Measurements from ENCODE around the gene VAV2.

The VAV2 gene

GRCh38 chr9:133836818-133837217 is 155.3 kb downstream of the VAV2 start:
- no peaks in the 10 kb centered on the region for H3K27me3 ChIP-seq (replicated peaks in 2 of 5; ENCODE audit: control insufficient read depth in 4 of 5, insufficient read depth in 5 of 5, low read length in 4 of 5)
- peaks cover 0 to 3% (median 0%) of the 10 kb centered on the region in 4 experiments for H3K4me1 ChIP-seq (ENCODE audit: control extremely low read depth in 1 of 4, control insufficient read depth in 4 of 4, insufficient read depth in 4 of 4, low read length in 3 of 4)
- H3K36me3 ChIP-seq (ENCODE audit: control insufficient read depth in 4 of 4, insufficient read depth in 4 of 4, low read length in 3 of 4) = no peaks in the 10 kb centered on the region
- H3K27ac ChIP-seq (ENCODE audit: insufficient read depth in 1 of 2, low read depth in 1 of 2, low read length in 2 of 2, poor library complexity in 1 of 2, severe bottlenecking in 2 of 2) = no peak overlapping the region
- WGBS (ENCODE audit: insufficient coverage) = 89% methylated on average over 5 of the region's 5 CpGs
- H3K9me3 ChIP-seq (ENCODE audit: control extremely low read depth in 1 of 5, control insufficient read depth in 4 of 5, insufficient read depth in 2 of 5, low read depth in 1 of 5, low read length in 4 of 5) = no peaks in the 10 kb centered on the region
- POLR2A ChIA-PET = no interaction called here
- CTCF ChIA-PET = no interaction called here
- H3K4me3 ChIP-seq (ENCODE audit: control insufficient read depth in 1 of 7, extremely low read depth in 1 of 7, insufficient read depth in 4 of 7, low read depth in 2 of 7, low read length in 6 of 7) = no peak overlapping the region
- DNase-seq = no peak

DNA sequence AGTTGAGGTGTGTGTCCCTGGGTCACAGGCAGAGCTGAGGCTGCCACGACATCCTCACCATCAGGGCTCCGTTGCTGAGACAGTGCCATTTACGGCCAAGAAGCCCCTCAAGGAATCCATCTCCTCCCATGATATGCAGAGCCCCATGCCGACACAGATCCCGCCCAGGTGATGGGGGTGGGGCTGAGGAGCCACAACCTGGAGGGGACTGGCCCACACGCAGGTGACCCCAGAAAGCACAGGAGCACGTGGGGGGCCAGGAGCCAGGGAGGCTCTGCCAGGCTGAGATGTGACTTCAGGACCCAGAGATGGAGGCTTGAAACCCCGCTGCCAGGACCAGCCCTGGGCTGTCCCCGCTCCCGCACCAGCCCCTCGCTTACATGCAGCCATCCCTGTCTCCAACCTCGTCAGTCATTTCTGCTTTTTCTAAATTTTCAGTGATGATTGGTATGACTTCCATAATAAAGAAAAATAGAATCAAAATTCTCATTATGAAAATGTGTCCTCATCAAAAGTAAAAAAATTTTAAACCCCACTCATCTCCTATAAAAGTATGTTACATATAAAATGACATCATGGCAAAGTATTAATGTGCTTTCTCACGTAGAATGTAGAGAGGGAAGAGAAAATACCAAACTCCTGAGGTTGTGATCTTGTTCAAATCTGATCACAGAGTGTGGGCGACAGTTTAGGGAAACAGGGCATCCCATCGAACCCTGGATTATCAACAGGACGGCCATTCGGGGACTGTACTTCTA is 155.9 kb downstream of the VAV2 start:
- Histone ChIP-seq H3K27me3 (replicated peaks in 2 of 5; ENCODE audit: control insufficient read depth in 4 of 5, insufficient read depth in 5 of 5, low read length in 4 of 5) (no peaks in the 10 kb centered on the region), H3K4me3 (ENCODE audit: control insufficient read depth in 1 of 7, extremely low read depth in 1 of 7, insufficient read depth in 4 of 7, low read depth in 2 of 7, low read length in 6 of 7) (peak overlapping the region in 1 of 7 experiments; percentile 10), H3K27ac (ENCODE audit: insufficient read depth in 1 of 2, low read depth in 1 of 2, low read length in 2 of 2, poor library complexity in 1 of 2, severe bottlenecking in 2 of 2) (no peak overlapping the region), H3K4me1 (ENCODE audit: control extremely low read depth in 1 of 4, control insufficient read depth in 4 of 4, insufficient read depth in 4 of 4, low read length in 3 of 4) (peaks cover 0 to 3% (median 0%) of the 10 kb centered on the region in 4 experiments), H3K36me3 (ENCODE audit: control insufficient read depth in 4 of 4, insufficient read depth in 4 of 4, low read length in 3 of 4) (no peaks in the 10 kb centered on the region), H3K9me3 (ENCODE audit: control extremely low read depth in 1 of 5, control insufficient read depth in 4 of 5, insufficient read depth in 2 of 5, low read depth in 1 of 5, low read length in 4 of 5) (no peaks in the 10 kb centered on the region)
- CTCF ChIA-PET = interaction anchor here (1.1 to 1.5 kb wide), 2 partner anchors 11 to 158 kb away, joined by 3 to 5 read pairs; no protein-coding TSS in a partner anchor
- POLR2A ChIA-PET = interaction anchor here (0.5 kb wide), 1 partner anchor 187 kb away, joined by 3 read pairs; no protein-coding TSS in a partner anchor
- no peak for DNase-seq
- WGBS (ENCODE audit: insufficient coverage) = 96% methylated on average over 7 of the region's 17 CpGs

DNA sequence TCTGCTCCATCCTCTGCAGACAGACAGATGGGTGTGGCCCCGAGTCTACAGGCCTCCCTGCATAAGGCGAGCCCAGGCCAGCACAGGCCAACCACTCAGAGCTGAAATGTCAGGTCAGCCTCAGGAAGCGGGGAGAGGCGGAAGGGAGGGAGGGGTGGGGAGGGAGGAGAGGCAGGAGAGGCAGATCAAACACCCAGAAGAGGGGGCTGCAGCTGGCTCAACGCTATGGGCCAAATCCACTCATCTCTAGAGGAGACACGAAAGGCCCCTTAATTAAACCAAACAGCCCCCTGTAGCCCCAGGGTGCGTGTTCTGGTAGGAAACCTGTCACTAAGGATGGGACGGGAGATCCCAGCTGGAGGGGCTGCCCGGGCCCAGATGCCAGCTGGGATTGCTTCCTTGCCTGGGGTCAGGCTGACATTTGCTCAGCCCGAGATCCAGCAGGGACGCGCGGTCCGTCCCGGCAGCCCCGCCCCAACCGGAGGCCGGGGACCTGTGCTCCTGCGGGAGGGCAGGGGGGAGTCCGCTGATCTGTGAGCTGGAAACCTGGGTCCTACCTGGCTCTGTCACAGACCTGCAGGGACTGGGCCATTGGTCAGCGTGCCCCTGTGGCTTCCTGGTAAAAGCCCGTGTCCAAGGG is 156.7 kb downstream of the VAV2 start:
- ChIA-PET POLR2A (interaction anchor here (0.5 kb wide), 1 partner anchor 188 kb away, joined by 3 read pairs; no protein-coding TSS in a partner anchor), CTCF (interaction anchor here (1.1 to 1.5 kb wide), 2 partner anchors 10 to 159 kb away, joined by 3 to 5 read pairs; no protein-coding TSS in a partner anchor)
- DNase-seq = no peak
- Histone ChIP-seq H3K4me3 (ENCODE audit: control insufficient read depth in 1 of 7, extremely low read depth in 1 of 7, insufficient read depth in 4 of 7, low read depth in 2 of 7, low read length in 6 of 7) (peak overlapping the region in 1 of 7 experiments; percentile 10), H3K27me3 (replicated peaks in 2 of 5; ENCODE audit: control insufficient read depth in 4 of 5, insufficient read depth in 5 of 5, low read length in 4 of 5) (no peaks in the 10 kb centered on the region), H3K9me3 (ENCODE audit: control extremely low read depth in 1 of 5, control insufficient read depth in 4 of 5, insufficient read depth in 2 of 5, low read depth in 1 of 5, low read length in 4 of 5) (no peaks in the 10 kb centered on the region), H3K27ac (ENCODE audit: insufficient read depth in 1 of 2, low read depth in 1 of 2, low read length in 2 of 2, poor library complexity in 1 of 2, severe bottlenecking in 2 of 2) (no peak overlapping the region), H3K4me1 (ENCODE audit: control extremely low read depth in 1 of 4, control insufficient read depth in 4 of 4, insufficient read depth in 4 of 4, low read length in 3 of 4) (peaks cover 0 to 3% (median 0%) of the 10 kb centered on the region in 4 experiments), H3K36me3 (ENCODE audit: control insufficient read depth in 4 of 4, insufficient read depth in 4 of 4, low read length in 3 of 4) (no peaks in the 10 kb centered on the region)
- WGBS (ENCODE audit: insufficient coverage) = 97% methylated on average over 21 of the region's 22 CpGs

- CTCF ChIA-PET = interaction anchor here (0.5 to 1.5 kb wide), 3 partner anchors 9 to 155 kb away, joined by 3 to 5 read pairs (median 3); no protein-coding TSS in a partner anchor
- H3K9me3 ChIP-seq (ENCODE audit: control extremely low read depth in 1 of 5, control insufficient read depth in 4 of 5, insufficient read depth in 2 of 5, low read depth in 1 of 5, low read length in 4 of 5) = no peaks in the 10 kb centered on the region
- no peak overlapping the region for H3K27ac ChIP-seq (ENCODE audit: insufficient read depth in 1 of 2, low read depth in 1 of 2, low read length in 2 of 2, poor library complexity in 1 of 2, severe bottlenecking in 2 of 2)
- no peaks in the 10 kb centered on the region for H3K4me1 ChIP-seq (ENCODE audit: control extremely low read depth in 1 of 4, control insufficient read depth in 4 of 4, insufficient read depth in 4 of 4, low read length in 3 of 4)
- POLR2A ChIA-PET = no interaction called here
- no peaks in the 10 kb centered on the region for H3K27me3 ChIP-seq (replicated peaks in 2 of 5; ENCODE audit: control insufficient read depth in 4 of 5, insufficient read depth in 5 of 5, low read length in 4 of 5)
- H3K4me3 ChIP-seq (ENCODE audit: control insufficient read depth in 1 of 7, extremely low read depth in 1 of 7, insufficient read depth in 4 of 7, low read depth in 2 of 7, low read length in 6 of 7) = no peak overlapping the region
- no peaks in the 10 kb centered on the region for H3K36me3 ChIP-seq (ENCODE audit: control insufficient read depth in 4 of 4, insufficient read depth in 4 of 4, low read length in 3 of 4)
- WGBS (ENCODE audit: insufficient coverage) = 94% methylated on average over 23 of the region's 29 CpGs
- no peak for DNase-seq
These were observed 157.8 kb downstream of the VAV2 start for GRCh38 chr9:133834080-133834976.

DNA sequence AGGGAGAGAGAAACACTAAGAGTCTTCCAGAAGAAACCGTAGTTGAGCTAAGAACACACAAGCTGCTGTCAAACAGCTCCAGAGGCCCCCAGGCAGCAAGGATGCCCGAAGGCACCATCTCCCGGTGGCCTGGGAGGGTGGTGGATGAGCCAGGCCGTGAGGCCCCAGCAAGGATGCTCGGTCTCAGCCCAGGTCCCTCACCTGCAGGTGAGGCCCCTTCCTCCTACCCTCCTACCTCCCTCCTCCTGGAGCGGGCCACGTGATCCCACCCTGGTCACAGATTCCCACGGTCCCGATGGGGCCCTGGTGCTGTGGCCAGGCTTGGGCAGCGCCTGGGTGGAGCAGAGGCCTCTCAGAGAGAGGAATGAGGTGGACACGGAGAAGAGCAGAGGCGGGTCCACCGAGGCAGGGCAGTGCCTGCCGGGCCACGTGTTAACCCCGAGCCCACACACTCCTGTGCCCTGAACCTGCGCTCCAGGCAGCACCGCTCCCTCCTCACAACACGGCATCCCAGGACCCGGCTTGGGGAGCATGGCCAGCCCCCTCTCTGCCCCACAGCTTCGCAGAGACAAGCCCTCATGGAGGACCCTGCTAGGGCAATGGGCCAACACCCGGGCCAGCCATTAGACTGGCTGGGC is 158.6 kb downstream of the VAV2 start:
- no peaks in the 10 kb centered on the region for H3K4me1 ChIP-seq (ENCODE audit: control extremely low read depth in 1 of 4, control insufficient read depth in 4 of 4, insufficient read depth in 4 of 4, low read length in 3 of 4)
- ChIA-PET POLR2A (no interaction called here), CTCF (interaction anchor here (0.6 to 1.0 kb wide), 2 partner anchors 18 to 96 kb away, joined by 3 to 5 read pairs; no protein-coding TSS in a partner anchor)
- H3K4me3 ChIP-seq (ENCODE audit: control insufficient read depth in 1 of 7, extremely low read depth in 1 of 7, insufficient read depth in 4 of 7, low read depth in 2 of 7, low read length in 6 of 7) = no peak overlapping the region
- H3K9me3 ChIP-seq (ENCODE audit: control extremely low read depth in 1 of 5, control insufficient read depth in 4 of 5, insufficient read depth in 2 of 5, low read depth in 1 of 5, low read length in 4 of 5) = no peaks in the 10 kb centered on the region
- DNase-seq = no peak
- H3K27me3 ChIP-seq (replicated peaks in 2 of 5; ENCODE audit: control insufficient read depth in 4 of 5, insufficient read depth in 5 of 5, low read length in 4 of 5) = no peaks in the 10 kb centered on the region
- 93% methylated on average over 17 of the region's 22 CpGs for WGBS (ENCODE audit: insufficient coverage)
- no peaks in the 10 kb centered on the region for H3K36me3 ChIP-seq (ENCODE audit: control insufficient read depth in 4 of 4, insufficient read depth in 4 of 4, low read length in 3 of 4)
- no peak overlapping the region for H3K27ac ChIP-seq (ENCODE audit: insufficient read depth in 1 of 2, low read depth in 1 of 2, low read length in 2 of 2, poor library complexity in 1 of 2, severe bottlenecking in 2 of 2)

- Histone ChIP-seq H3K4me3 (ENCODE audit: control insufficient read depth in 1 of 7, extremely low read depth in 1 of 7, insufficient read depth in 4 of 7, low read depth in 2 of 7, low read length in 6 of 7) (no peak overlapping the region), H3K27me3 (replicated peaks in 2 of 5; ENCODE audit: control insufficient read depth in 4 of 5, insufficient read depth in 5 of 5, low read length in 4 of 5) (no peaks in the 10 kb centered on the region), H3K9me3 (ENCODE audit: control extremely low read depth in 1 of 5, control insufficient read depth in 4 of 5, insufficient read depth in 2 of 5, low read depth in 1 of 5, low read length in 4 of 5) (no peaks in the 10 kb centered on the region), H3K27ac (ENCODE audit: insufficient read depth in 1 of 2, low read depth in 1 of 2, low read length in 2 of 2, poor library complexity in 1 of 2, severe bottlenecking in 2 of 2) (no peak overlapping the region), H3K4me1 (ENCODE audit: control extremely low read depth in 1 of 4, control insufficient read depth in 4 of 4, insufficient read depth in 4 of 4, low read length in 3 of 4) (no peaks in the 10 kb centered on the region), H3K36me3 (ENCODE audit: control insufficient read depth in 4 of 4, insufficient read depth in 4 of 4, low read length in 3 of 4) (no peaks in the 10 kb centered on the region)
- POLR2A ChIA-PET = no interaction called here
- CTCF ChIA-PET = interaction anchor here (1.0 kb wide), 1 partner anchor 18 kb away, joined by 3 read pairs; no protein-coding TSS in a partner anchor
- DNase-seq = no peak
- WGBS (ENCODE audit: insufficient coverage) = 98% methylated on average over 8 of the region's 8 CpGs
These were observed 159.2 kb downstream of the VAV2 start for GRCh38 chr9:133832877-133833276.

Data from common myeloid progenitor, CD34-positive (primary cell).